ENCODE measurements around the gene SFXN4. TPM values are rescaled to one million over a fixed set of nuclear protein-coding genes. Genes with fewer than 3 reads are reported as not detected.

Gene SFXN4
- total RNA-seq, 3 donors from 2014 or later = 14.6 to 25.2 (median 18.6) TPM

DNA sequence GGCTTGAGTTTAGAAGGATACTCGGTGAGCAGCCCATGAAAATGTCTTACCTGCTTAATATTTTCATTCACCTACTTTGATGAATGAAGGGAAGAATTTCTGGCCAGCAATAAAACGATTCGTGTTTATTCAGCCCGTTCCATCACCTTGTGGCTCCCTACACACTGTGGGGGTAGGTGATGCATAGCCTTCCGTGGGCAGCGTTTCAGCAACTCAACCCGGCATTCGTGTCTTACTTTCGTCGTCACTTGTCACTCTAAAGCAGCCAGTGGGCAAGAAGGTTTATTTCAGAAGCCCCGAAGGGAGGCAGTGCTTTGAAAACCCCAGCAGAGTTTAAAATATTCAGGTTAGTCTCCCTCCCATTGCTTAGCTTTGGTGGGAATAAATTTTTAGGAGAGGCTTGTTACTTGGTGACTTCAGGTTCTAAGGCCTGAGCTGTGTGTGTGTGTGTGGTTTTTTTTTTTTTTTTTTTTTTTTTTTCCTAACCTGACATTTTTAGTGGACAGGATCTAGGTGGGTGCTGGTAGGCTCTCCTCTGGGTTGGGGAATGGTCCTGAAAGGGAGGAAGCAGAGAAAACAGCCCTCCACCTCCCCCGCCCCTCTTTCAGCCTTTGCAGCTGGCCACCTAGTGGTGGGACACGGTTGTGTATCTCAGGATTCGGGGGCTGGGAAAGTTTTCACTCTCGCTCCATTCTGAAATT is 43.7 kb upstream of the SFXN4 start:
- Histone ChIP-seq H3K4me3 (peak overlapping the region; percentile 78 to 98 (median 91)), H3K4me1 (peaks cover 3 to 11% of the 10 kb centered on the region in 2 donors), H3K36me3 (no peaks in the 10 kb centered on the region), H3K9me3 (no peaks in the 10 kb centered on the region), H3K27me3 (no peaks in the 10 kb centered on the region), H3K27ac (peak overlapping the region; percentile 30 to 99)
- intact Hi-C loops (cut with DNase I; ENCODE audit: low total_unique reads) = loop anchor here (2.0 to 10.0 kb wide), 3 partner anchors 96 to 236 kb away; no protein-coding TSS in a partner anchor
- DNase-seq (ENCODE audit: low spot score in 2 of 2) = peak; percentile 26 to 59
- TF ChIP-seq POLR2A (IDR thresholded peaks at IDR 0.05) = no peak
- TF ChIP-seq, protein P1, sequence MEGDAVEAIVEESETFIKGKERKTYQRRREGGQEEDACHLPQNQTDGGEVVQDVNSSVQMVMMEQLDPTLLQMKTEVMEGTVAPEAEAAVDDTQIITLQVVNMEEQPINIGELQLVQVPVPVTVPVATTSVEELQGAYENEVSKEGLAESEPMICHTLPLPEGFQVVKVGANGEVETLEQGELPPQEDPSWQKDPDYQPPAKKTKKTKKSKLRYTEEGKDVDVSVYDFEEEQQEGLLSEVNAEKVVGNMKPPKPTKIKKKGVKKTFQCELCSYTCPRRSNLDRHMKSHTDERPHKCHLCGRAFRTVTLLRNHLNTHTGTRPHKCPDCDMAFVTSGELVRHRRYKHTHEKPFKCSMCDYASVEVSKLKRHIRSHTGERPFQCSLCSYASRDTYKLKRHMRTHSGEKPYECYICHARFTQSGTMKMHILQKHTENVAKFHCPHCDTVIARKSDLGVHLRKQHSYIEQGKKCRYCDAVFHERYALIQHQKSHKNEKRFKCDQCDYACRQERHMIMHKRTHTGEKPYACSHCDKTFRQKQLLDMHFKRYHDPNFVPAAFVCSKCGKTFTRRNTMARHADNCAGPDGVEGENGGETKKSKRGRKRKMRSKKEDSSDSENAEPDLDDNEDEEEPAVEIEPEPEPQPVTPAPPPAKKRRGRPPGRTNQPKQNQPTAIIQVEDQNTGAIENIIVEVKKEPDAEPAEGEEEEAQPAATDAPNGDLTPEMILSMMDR (IDR thresholded peaks at IDR 0.05) = peak; percentile 70 to 78 (median 73)
- peak in 1 of 3 donors; percentile 28 for TF ChIP-seq POLR2AphosphoS5 (IDR thresholded peaks at IDR 0.05)

DNA sequence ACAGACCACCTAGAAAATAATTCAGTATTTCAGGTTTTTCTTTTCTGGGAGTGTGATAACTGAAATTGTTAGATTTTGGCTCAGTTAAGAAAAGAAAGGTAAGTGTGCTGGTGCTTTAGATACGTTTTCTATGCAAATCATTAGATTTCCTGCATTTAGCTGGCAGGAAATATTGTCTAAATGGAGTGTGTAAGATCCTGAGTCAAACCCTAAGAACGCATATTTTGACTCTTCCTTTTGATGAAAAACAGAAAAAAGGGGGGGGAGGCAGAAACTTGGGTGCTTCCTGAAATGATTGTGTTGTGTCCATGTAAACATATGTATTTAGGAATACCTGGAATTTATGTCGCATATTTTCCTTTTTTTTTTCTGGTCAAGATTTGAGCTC is 43.0 kb upstream of the SFXN4 start:
- Histone ChIP-seq H3K27ac (peak overlapping the region; percentile 96 to 99), H3K9me3 (no peaks in the 10 kb centered on the region), H3K27me3 (no peaks in the 10 kb centered on the region), H3K4me3 (peak overlapping the region; percentile 78 to 98 (median 91)), H3K4me1 (peaks cover 3 to 11% of the 10 kb centered on the region in 2 donors), H3K36me3 (no peaks in the 10 kb centered on the region)
- no peak for DNase-seq (ENCODE audit: low spot score in 2 of 2)
- TF ChIP-seq POLR2A (IDR thresholded peaks at IDR 0.05) (no peak), POLR2AphosphoS5 (IDR thresholded peaks at IDR 0.05) (no peak)
- TF ChIP-seq, protein P1 (IDR thresholded peaks at IDR 0.05) = no peak
- intact Hi-C loops (cut with DNase I; ENCODE audit: low total_unique reads) = loop anchor here (2.0 to 10.0 kb wide), 3 partner anchors 96 to 236 kb away; no protein-coding TSS in a partner anchor

- TF ChIP-seq, protein P1 (IDR thresholded peaks at IDR 0.05) = no peak
- TF ChIP-seq POLR2AphosphoS5 (IDR thresholded peaks at IDR 0.05) = no peak
- TF ChIP-seq POLR2A (IDR thresholded peaks at IDR 0.05) = no peak
- Histone ChIP-seq H3K27ac (peak overlapping the region; percentile 96 to 99), H3K27me3 (no peaks in the 10 kb centered on the region), H3K4me1 (peaks cover 3 to 11% of the 10 kb centered on the region in 2 donors), H3K9me3 (no peaks in the 10 kb centered on the region), H3K4me3 (peak overlapping the region; percentile 78 to 98 (median 91)), H3K36me3 (no peaks in the 10 kb centered on the region)
- intact Hi-C loops (cut with DNase I; ENCODE audit: low total_unique reads) = loop anchor here (2.0 to 10.0 kb wide), 3 partner anchors 97 to 237 kb away; no protein-coding TSS in a partner anchor
- DNase-seq (ENCODE audit: low spot score in 2 of 2) = peak in 1 of 2 donors; percentile 23
Measured at GRCh38 chr10:119207713-119208552, 42.4 kb upstream of the SFXN4 start.

DNA sequence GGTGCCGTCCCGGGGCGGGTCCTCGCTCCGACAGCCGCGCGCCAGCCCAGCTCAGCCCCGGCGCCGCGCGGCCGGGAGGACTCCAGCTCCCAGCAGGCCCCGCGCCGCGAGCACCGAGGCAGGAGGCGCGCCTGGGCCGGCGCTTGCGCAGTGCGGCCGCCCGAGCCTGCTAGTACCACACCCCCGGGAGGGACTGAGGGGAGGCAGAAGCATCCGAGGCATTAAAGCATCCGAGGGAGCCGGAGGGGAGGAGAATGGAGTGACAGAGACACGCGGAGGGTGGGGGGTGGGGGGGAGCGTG is 41.8 kb upstream of the SFXN4 start, which contains the start of gene GRK5:
GRK5 (plus strand) TSS at position 206 of the 301 bp plus-strand sequence. CDS start 347 bp downstream, outside the sequence.
- intact Hi-C loops (cut with DNase I; ENCODE audit: low total_unique reads) = loop anchor here (10.0 kb wide), 2 partner anchors 97 to 237 kb away; no protein-coding TSS in a partner anchor
- H3K27me3 ChIP-seq = no peaks in the 10 kb centered on the region
- H3K4me1 ChIP-seq = peaks cover 3 to 11% of the 10 kb centered on the region in 2 donors
- H3K9me3 ChIP-seq = no peaks in the 10 kb centered on the region
- peak; percentile 86 to 93 for DNase-seq (ENCODE audit: low spot score in 2 of 2)
- no peaks in the 10 kb centered on the region for H3K36me3 ChIP-seq
- peak within 1 kb of the TSS; percentile 96 to 99 for H3K27ac ChIP-seq
- TF ChIP-seq, protein P1 (IDR thresholded peaks at IDR 0.05) = no peak
- peak in 2 of 3 donors; percentile 31 to 52 for TF ChIP-seq POLR2AphosphoS5 (IDR thresholded peaks at IDR 0.05)
- peak within 1 kb of the TSS; percentile 78 to 98 (median 91) for H3K4me3 ChIP-seq
